ENCODE measurements around the gene RDX.

The RDX gene

GRCh38 chr11:110336054-110336453, 39.6 kb upstream of the RDX start:
- Histone ChIP-seq H3K27me3 (ENCODE audit: low read length) (no peaks in the 10 kb centered on the region), H3K27ac (ENCODE audit: low read depth, low read length) (no peak overlapping the region), H3K9ac (ENCODE audit: low read length) (no peak overlapping the region), H2AFZ (ENCODE audit: low read depth, low read length, severe bottlenecking) (no peak overlapping the region), H3K4me3 (ENCODE audit: insufficient read depth, low read length, poor library complexity, severe bottlenecking) (no peak overlapping the region), H3F3A (ENCODE audit: insufficient read depth) (no peaks in the 10 kb centered on the region), H3K79me2 (ENCODE audit: insufficient read depth, low read length) (no peaks in the 10 kb centered on the region), H3K9me3 (ENCODE audit: insufficient read depth, low read length) (no peaks in the 10 kb centered on the region), H4K20me1 (ENCODE audit: low read depth, low read length) (no peaks in the 10 kb centered on the region), H3K36me3 (ENCODE audit: low read length) (no peaks in the 10 kb centered on the region), H3K4me2 (ENCODE audit: low read depth, low read length, poor library complexity, severe bottlenecking) (no peak overlapping the region), H3K9me2 (replicated peaks; ENCODE audit: insufficient read depth, low read length) (no peaks in the 10 kb centered on the region)
- no peak for TF ChIP-seq CTCF (IDR thresholded peaks at IDR 0.05; ENCODE audit: insufficient read depth, low read length, poor library complexity, severe bottlenecking)
- TF ChIP-seq EZH2phosphoT487 (conservative IDR thresholded peaks at IDR 0.05; ENCODE audit: low read length), result no peak

- H3K4me3 ChIP-seq (ENCODE audit: insufficient read depth, low read length, poor library complexity, severe bottlenecking), result no peak overlapping the region
- no peaks in the 10 kb centered on the region for H3F3A ChIP-seq (ENCODE audit: insufficient read depth)
- H3K9ac ChIP-seq (ENCODE audit: low read length), result no peak overlapping the region
- no peaks in the 10 kb centered on the region for H3K9me3 ChIP-seq (ENCODE audit: insufficient read depth, low read length)
- TF ChIP-seq EZH2phosphoT487 (conservative IDR thresholded peaks at IDR 0.05; ENCODE audit: low read length), result no peak
- TF ChIP-seq CTCF (IDR thresholded peaks at IDR 0.05; ENCODE audit: insufficient read depth, low read length, poor library complexity, severe bottlenecking), result no peak
- H3K27ac ChIP-seq (ENCODE audit: low read depth, low read length), result no peak overlapping the region
- H3K9me2 ChIP-seq (replicated peaks; ENCODE audit: insufficient read depth, low read length), result no peaks in the 10 kb centered on the region
- H3K79me2 ChIP-seq (ENCODE audit: insufficient read depth, low read length), result no peaks in the 10 kb centered on the region
- no peaks in the 10 kb centered on the region for H4K20me1 ChIP-seq (ENCODE audit: low read depth, low read length)
- H3K4me2 ChIP-seq (ENCODE audit: low read depth, low read length, poor library complexity, severe bottlenecking), result no peak overlapping the region
- no peaks in the 10 kb centered on the region for H3K27me3 ChIP-seq (ENCODE audit: low read length)
- no peaks in the 10 kb centered on the region for H3K36me3 ChIP-seq (ENCODE audit: low read length)
- no peak overlapping the region for H2AFZ ChIP-seq (ENCODE audit: low read depth, low read length, severe bottlenecking)
Observed at GRCh38 chr11:110335358-110335757, 38.9 kb upstream of the RDX start.

- Histone ChIP-seq H3K4me3 (ENCODE audit: insufficient read depth, low read length, poor library complexity, severe bottlenecking) (no peak overlapping the region), H2AFZ (ENCODE audit: low read depth, low read length, severe bottlenecking) (no peak overlapping the region), H3K79me2 (ENCODE audit: insufficient read depth, low read length) (no peaks in the 10 kb centered on the region), H3K9me2 (replicated peaks; ENCODE audit: insufficient read depth, low read length) (no peaks in the 10 kb centered on the region), H3K4me2 (ENCODE audit: low read depth, low read length, poor library complexity, severe bottlenecking) (no peak overlapping the region), H3K9me3 (ENCODE audit: insufficient read depth, low read length) (no peaks in the 10 kb centered on the region), H3F3A (ENCODE audit: insufficient read depth) (no peaks in the 10 kb centered on the region; the same call in 1 of the 2 replicates), H3K9ac (ENCODE audit: low read length) (no peak overlapping the region), H3K27ac (ENCODE audit: low read depth, low read length) (no peak overlapping the region), H3K36me3 (ENCODE audit: low read length) (no peaks in the 10 kb centered on the region), H3K27me3 (ENCODE audit: low read length) (no peaks in the 10 kb centered on the region), H4K20me1 (ENCODE audit: low read depth, low read length) (no peaks in the 10 kb centered on the region)
- TF ChIP-seq EZH2phosphoT487 (conservative IDR thresholded peaks at IDR 0.05; ENCODE audit: low read length), result no peak
- no peak for TF ChIP-seq CTCF (IDR thresholded peaks at IDR 0.05; ENCODE audit: insufficient read depth, low read length, poor library complexity, severe bottlenecking)
Observed at GRCh38 chr11:110331626-110332025, 35.2 kb upstream of the RDX start.

Measured in SU-DHL-6 (cell line).